Trophoblast cell (in vitro differentiated cells and primary cell): ENCODE data around the gene POMT2.

Experiments
- DNase-seq, 2 donors: peaks; one replicate each; pipeline ENCODE4 v3.0.0-alpha.2; 2016
- H2AFZ ChIP-seq: 2 replicates; pipeline ENCODE4 v1.6.1; 2013; ENCODE audit warnings: low read length, moderate library complexity, mild to moderate bottlenecking; ENCODE audit not compliant: insufficient read depth, poor library complexity
- H2AK5ac ChIP-seq: 2 replicates; pipeline ENCODE4 v1.6.1; 2013; ENCODE audit warnings: mild to moderate bottlenecking, low read length
- H2BK120ac ChIP-seq: 2 replicates; pipeline ENCODE4 v1.6.1; 2013; ENCODE audit warnings: low read length, mild to moderate bottlenecking, moderate library complexity; ENCODE audit not compliant: insufficient read depth, poor library complexity
- H2BK12ac ChIP-seq: 2 replicates; pipeline ENCODE4 v1.6.1; 2013; ENCODE audit warnings: mild to moderate bottlenecking, low read length, moderate library complexity
- H2BK5ac ChIP-seq: 2 replicates; pipeline ENCODE4 v1.6.1; 2013; ENCODE audit warnings: low read length, low read depth, moderate library complexity, mild to moderate bottlenecking; ENCODE audit not compliant: poor library complexity
- H3K14ac ChIP-seq: 2 replicates; pipeline ENCODE4 v1.6.1; 2013; ENCODE audit warnings: mild to moderate bottlenecking, low read length
- H3K18ac ChIP-seq: 2 replicates; pipeline ENCODE4 v1.6.1; 2013; ENCODE audit warnings: mild to moderate bottlenecking, low read length
- H3K23ac ChIP-seq: 2 replicates; pipeline ENCODE4 v1.6.1; 2013; ENCODE audit warnings: low read length
- H3K27ac ChIP-seq: 2 replicates; pipeline ENCODE4 v1.5.1; 2013; ENCODE audit warnings: low read depth, mild to moderate bottlenecking, inconsistent platforms, low read length, moderate library complexity
- H3K27me3 ChIP-seq: 2 replicates; pipeline ENCODE4 v1.6.1; 2013; ENCODE audit warnings: inconsistent platforms, mild to moderate bottlenecking, low read length, moderate library complexity; ENCODE audit not compliant: insufficient read depth
- H3K36me3 ChIP-seq, 2 experiments: 1 replicate in 1 of 2; 2 replicates in 1 of 2; pipeline ENCODE4 v1.6.1; 2013; ENCODE audit warnings: low read length in 2 of 2, mild to moderate bottlenecking in 2 of 2, moderate library complexity in 1 of 2; ENCODE audit not compliant: insufficient read depth in 2 of 2, control insufficient read depth in 1 of 2
- H3K4ac ChIP-seq: 2 replicates; pipeline ENCODE4 v1.6.1; 2013; ENCODE audit warnings: low read depth, mild to moderate bottlenecking, low read length, moderate library complexity
- H3K4me1 ChIP-seq, 2 experiments: 1 replicate in 1 of 2; 2 replicates in 1 of 2; pipeline ENCODE4 v1.6.1; 2013; ENCODE audit warnings: low read length in 2 of 2, mild to moderate bottlenecking in 2 of 2, moderate library complexity in 1 of 2; ENCODE audit not compliant: insufficient read depth in 2 of 2, control insufficient read depth in 1 of 2
- H3K4me2 ChIP-seq: 2 replicates; pipeline ENCODE4 v1.6.1; 2013; ENCODE audit warnings: inconsistent platforms, mild to moderate bottlenecking, low read length, moderate library complexity
- H3K4me3 ChIP-seq: 2 replicates; pipeline ENCODE4 v1.5.1; 2013; ENCODE audit warnings: mild to moderate bottlenecking, low read depth, low read length, inconsistent platforms
- H3K79me1 ChIP-seq: one replicate; pipeline ENCODE4 v1.6.1; 2013; ENCODE audit warnings: low read length
- H3K79me2 ChIP-seq: 2 replicates; pipeline ENCODE4 v1.6.1; 2013; ENCODE audit warnings: low read length, mild to moderate bottlenecking; ENCODE audit not compliant: control insufficient read depth, insufficient read depth, poor library complexity
- H3K9ac ChIP-seq: 2 replicates; pipeline ENCODE4 v1.6.1; 2013; ENCODE audit warnings: mild to moderate bottlenecking, low read length
- H3K9me3 ChIP-seq: 2 replicates; pipeline ENCODE4 v1.6.1; 2013; ENCODE audit warnings: low read depth, mild to moderate bottlenecking, control low read depth, inconsistent platforms, low read length; ENCODE audit not compliant: insufficient read depth
- H4K12ac ChIP-seq: 2 replicates; pipeline ENCODE4 v1.6.1; 2013; ENCODE audit warnings: low read depth, mild to moderate bottlenecking, low read length, moderate library complexity
- H4K8ac ChIP-seq: 2 replicates; pipeline ENCODE4 v1.6.1; 2013; ENCODE audit warnings: low read depth, mild to moderate bottlenecking, low read length, moderate library complexity
- H4K91ac ChIP-seq: one replicate; pipeline ENCODE4 v1.6.1; 2013; ENCODE audit warnings: low read depth, mild to moderate bottlenecking, low read length, moderate library complexity
- WGBS: extraction: QIAGEN DNeasy Blood & Tissue Kit; methylation state at CpG from one replicate; pipeline ENCODE4 v1.1.7; 2013; ENCODE audit warnings: missing lambda C conversion rate; ENCODE audit not compliant: insufficient read length, insufficient coverage; ENCODE audit errors: extremely low coverage; 5-methylcytosine and 5-hydroxymethylcytosine counted together

The POMT2 gene

GRCh38 chr14:77266336-77266735, 54.3 kb downstream of the POMT2 start:
- no peak overlapping the region for H2AFZ ChIP-seq

DNA sequence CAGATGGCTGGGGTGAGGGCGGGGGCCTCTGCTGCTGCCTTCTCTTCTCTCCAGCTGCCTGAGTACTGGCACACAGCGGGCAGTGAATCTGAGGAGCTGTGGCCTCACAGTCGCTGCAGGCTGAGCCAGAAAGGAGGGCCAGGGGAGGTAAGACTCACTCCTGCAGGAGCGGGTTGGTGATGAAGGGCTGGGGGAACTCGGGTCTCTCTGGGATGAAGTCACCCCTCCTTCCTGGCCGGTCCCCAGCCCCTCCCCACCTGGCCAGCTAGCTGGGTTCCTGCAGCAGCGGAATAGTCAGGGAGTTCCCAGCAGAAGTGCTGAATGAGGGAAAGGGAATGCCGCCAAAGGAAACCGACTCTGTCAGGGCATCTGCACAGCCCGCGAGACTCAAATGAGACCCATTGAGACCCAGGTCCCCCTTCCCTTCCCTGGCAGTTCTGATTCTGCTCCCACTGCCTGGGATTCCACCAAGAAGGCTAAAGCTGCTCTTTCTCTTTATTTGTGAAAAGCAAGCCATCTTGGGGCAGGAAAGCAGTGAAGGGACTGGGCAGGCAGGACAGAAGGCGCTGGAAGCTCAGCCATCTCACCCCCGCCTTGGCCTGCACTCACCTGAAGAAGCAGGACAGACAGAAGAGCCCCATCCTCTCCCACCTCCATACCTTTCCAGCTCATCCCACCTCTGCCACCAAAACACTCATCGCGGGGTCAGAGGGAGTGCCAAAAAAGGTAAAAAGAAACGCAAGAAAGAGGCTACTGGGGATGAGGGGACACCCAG, 54.9 kb downstream of the POMT2 start:
- H3K14ac ChIP-seq: no peak overlapping the region
- no peak overlapping the region for H3K23ac ChIP-seq
- H2BK12ac ChIP-seq: no peak overlapping the region
- DNase-seq: no peak
- no peak overlapping the region for H3K4me3 ChIP-seq
- H3K79me1 ChIP-seq: no peaks in the 10 kb centered on the region
- no peak overlapping the region for H2BK5ac ChIP-seq
- no peak overlapping the region for H2BK120ac ChIP-seq
- peaks cover 22% of the 10 kb centered on the region for H3K27me3 ChIP-seq
- H3K18ac ChIP-seq: no peak overlapping the region
- no peaks in the 10 kb centered on the region for H3K79me2 ChIP-seq
- H3K4ac ChIP-seq: no peak overlapping the region
- peaks cover 0 to 2% of the 10 kb centered on the region in 2 experiments for H3K4me1 ChIP-seq
- H4K12ac ChIP-seq: no peak overlapping the region
- no peak overlapping the region for H3K27ac ChIP-seq
- H2AFZ ChIP-seq: no peak overlapping the region
- no CpG with 5 or more reads among the region's 16 CpGs for WGBS
- no peak overlapping the region for H3K9ac ChIP-seq
- H4K8ac ChIP-seq: no peak overlapping the region
- H3K4me2 ChIP-seq: no peak overlapping the region
- peaks cover 3% of the 10 kb centered on the region for H3K9me3 ChIP-seq
- no peaks in the 10 kb centered on the region for H3K36me3 ChIP-seq
- no peak overlapping the region for H4K91ac ChIP-seq
- H2AK5ac ChIP-seq: no peak overlapping the region

More at GRCh38 chr14:77266336-77266735, 54.3 kb downstream of the POMT2 start:
- H4K12ac ChIP-seq: no peak overlapping the region
- no peak overlapping the region for H3K9ac ChIP-seq
- no CpG with 5 or more reads among the region's 8 CpGs for WGBS
- no peak overlapping the region for H3K18ac ChIP-seq
- H3K14ac ChIP-seq: no peak overlapping the region
- no peak overlapping the region for H3K4me2 ChIP-seq
- H3K79me1 ChIP-seq: no peaks in the 10 kb centered on the region
- no peak for DNase-seq
- no peak overlapping the region for H3K4ac ChIP-seq
- no peak overlapping the region for H3K4me3 ChIP-seq
- H2BK5ac ChIP-seq: no peak overlapping the region
- no peaks in the 10 kb centered on the region for H3K36me3 ChIP-seq
- H2BK12ac ChIP-seq: no peak overlapping the region
- no peak overlapping the region for H2AK5ac ChIP-seq
- peaks cover 3 to 5% of the 10 kb centered on the region in 2 experiments for H3K4me1 ChIP-seq
- no peak overlapping the region for H2BK120ac ChIP-seq
- no peak overlapping the region for H4K8ac ChIP-seq
- H3K27ac ChIP-seq: no peak overlapping the region
- H3K9me3 ChIP-seq: peaks cover 4% of the 10 kb centered on the region
- no peak overlapping the region for H3K23ac ChIP-seq
- H3K27me3 ChIP-seq: peaks cover 28% of the 10 kb centered on the region
- H4K91ac ChIP-seq: no peak overlapping the region
- H3K79me2 ChIP-seq: no peaks in the 10 kb centered on the region

DNA sequence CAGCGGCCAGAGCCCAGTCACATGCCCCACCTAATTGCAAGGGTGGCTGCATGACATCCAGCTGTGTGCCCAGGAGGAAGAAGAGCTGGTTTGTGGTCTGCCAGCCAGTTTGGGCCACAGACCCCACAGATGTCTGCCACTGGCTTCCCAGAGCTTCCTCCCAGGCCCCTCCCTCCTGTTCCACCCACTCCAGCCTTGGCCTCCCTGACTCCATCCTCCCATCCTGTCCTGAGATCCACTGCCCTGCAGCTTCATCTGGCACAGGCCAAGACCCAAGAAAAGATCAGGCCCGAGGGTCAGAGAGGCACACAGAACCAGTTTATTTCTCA, 55.5 kb downstream of the POMT2 start:
- no peak overlapping the region for H2BK120ac ChIP-seq
- H3K27me3 ChIP-seq: peaks cover 16% of the 10 kb centered on the region
- no peaks in the 10 kb centered on the region for H3K36me3 ChIP-seq
- no peak overlapping the region for H2AFZ ChIP-seq
- no peak overlapping the region for H3K4me2 ChIP-seq
- H2AK5ac ChIP-seq: no peak overlapping the region
- no peak overlapping the region for H2BK12ac ChIP-seq
- H3K9ac ChIP-seq: no peak overlapping the region
- H3K4me1 ChIP-seq: no peaks in the 10 kb centered on the region
- H4K8ac ChIP-seq: no peak overlapping the region
- no peak overlapping the region for H3K27ac ChIP-seq
- H4K91ac ChIP-seq: no peak overlapping the region
- H3K79me1 ChIP-seq: no peaks in the 10 kb centered on the region
- peaks cover 2% of the 10 kb centered on the region for H3K9me3 ChIP-seq
- H3K79me2 ChIP-seq: no peaks in the 10 kb centered on the region
- H3K23ac ChIP-seq: no peak overlapping the region
- no peak overlapping the region for H3K18ac ChIP-seq
- no peak overlapping the region for H4K12ac ChIP-seq
- WGBS: no CpG with 5 or more reads among the region's 2 CpGs
- no peak overlapping the region for H2BK5ac ChIP-seq
- peak overlapping the region; percentile 40 for H3K4me3 ChIP-seq
- H3K14ac ChIP-seq: no peak overlapping the region
- H3K4ac ChIP-seq: no peak overlapping the region
- DNase-seq: no peak

DNA sequence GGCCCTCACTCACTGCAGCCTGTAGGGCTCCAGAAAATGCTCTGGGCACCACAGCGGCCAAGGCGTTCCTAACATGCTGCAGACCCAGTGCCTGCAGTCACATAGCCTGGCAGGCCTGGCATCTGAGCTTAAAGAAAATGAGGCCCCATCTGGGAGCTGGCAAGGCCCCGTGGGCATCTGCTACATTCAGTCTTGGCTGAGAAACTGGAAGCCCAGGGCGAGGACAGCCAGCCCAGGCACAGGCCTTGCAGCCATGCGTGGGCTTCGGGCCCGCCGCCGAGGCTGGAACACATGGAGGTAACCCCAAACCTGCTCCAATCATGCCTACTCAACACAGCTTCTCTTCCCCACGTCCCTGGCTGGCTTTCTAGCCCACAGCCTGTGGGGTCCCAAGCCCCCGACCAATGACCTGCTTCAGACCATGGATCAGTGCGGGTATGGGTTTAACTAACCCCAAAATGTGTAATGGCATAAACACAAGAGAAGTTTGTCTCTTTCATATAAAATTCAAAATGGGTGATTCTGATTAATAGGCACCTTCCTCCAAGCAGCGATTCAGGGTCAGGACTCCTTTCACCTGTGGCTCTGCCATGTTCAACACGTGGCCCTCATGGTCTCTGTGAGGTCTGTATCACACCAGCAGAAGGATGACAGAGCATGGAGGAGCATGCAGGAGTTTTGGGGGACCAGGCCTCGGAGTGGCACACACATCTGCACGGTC, 56.1 kb downstream of the POMT2 start:
- H3K27ac ChIP-seq: no peak overlapping the region
- no peak overlapping the region for H3K4ac ChIP-seq
- no peak overlapping the region for H2AK5ac ChIP-seq
- no peak overlapping the region for H2BK120ac ChIP-seq
- no peak overlapping the region for H2BK5ac ChIP-seq
- H3K9me3 ChIP-seq: peaks cover 2% of the 10 kb centered on the region
- H3K4me3 ChIP-seq: peak overlapping the region; percentile 40
- WGBS: no CpG with 5 or more reads among the region's 16 CpGs
- H2BK12ac ChIP-seq: no peak overlapping the region
- H3K9ac ChIP-seq: no peak overlapping the region
- no peak overlapping the region for H4K91ac ChIP-seq
- no peak overlapping the region for H3K4me2 ChIP-seq
- H3K79me2 ChIP-seq: no peaks in the 10 kb centered on the region
- no peaks in the 10 kb centered on the region for H3K4me1 ChIP-seq
- no peak for DNase-seq
- peaks cover 12% of the 10 kb centered on the region for H3K27me3 ChIP-seq
- no peak overlapping the region for H2AFZ ChIP-seq
- H3K23ac ChIP-seq: no peak overlapping the region
- no peak overlapping the region for H3K14ac ChIP-seq
- H3K79me1 ChIP-seq: no peaks in the 10 kb centered on the region
- H4K12ac ChIP-seq: no peak overlapping the region
- H3K36me3 ChIP-seq: no peaks in the 10 kb centered on the region
- no peak overlapping the region for H3K18ac ChIP-seq
- H4K8ac ChIP-seq: no peak overlapping the region
